ENCODE data around the gene SH3TC2.

- TF ChIP-seq, protein P1, sequence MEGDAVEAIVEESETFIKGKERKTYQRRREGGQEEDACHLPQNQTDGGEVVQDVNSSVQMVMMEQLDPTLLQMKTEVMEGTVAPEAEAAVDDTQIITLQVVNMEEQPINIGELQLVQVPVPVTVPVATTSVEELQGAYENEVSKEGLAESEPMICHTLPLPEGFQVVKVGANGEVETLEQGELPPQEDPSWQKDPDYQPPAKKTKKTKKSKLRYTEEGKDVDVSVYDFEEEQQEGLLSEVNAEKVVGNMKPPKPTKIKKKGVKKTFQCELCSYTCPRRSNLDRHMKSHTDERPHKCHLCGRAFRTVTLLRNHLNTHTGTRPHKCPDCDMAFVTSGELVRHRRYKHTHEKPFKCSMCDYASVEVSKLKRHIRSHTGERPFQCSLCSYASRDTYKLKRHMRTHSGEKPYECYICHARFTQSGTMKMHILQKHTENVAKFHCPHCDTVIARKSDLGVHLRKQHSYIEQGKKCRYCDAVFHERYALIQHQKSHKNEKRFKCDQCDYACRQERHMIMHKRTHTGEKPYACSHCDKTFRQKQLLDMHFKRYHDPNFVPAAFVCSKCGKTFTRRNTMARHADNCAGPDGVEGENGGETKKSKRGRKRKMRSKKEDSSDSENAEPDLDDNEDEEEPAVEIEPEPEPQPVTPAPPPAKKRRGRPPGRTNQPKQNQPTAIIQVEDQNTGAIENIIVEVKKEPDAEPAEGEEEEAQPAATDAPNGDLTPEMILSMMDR (conservative IDR thresholded peaks at IDR 0.05; ENCODE audit: low read depth, low read length) = no peak
- TF ChIP-seq EZH2phosphoT487 (IDR thresholded peaks at IDR 0.05; ENCODE audit: borderline replicate concordance, low read length) = no peak
These were observed 22.4 kb downstream of the SH3TC2 start for GRCh38 chr5:149040421-149040820.
